ENCODE results near the gene RNASE9.

DNA sequence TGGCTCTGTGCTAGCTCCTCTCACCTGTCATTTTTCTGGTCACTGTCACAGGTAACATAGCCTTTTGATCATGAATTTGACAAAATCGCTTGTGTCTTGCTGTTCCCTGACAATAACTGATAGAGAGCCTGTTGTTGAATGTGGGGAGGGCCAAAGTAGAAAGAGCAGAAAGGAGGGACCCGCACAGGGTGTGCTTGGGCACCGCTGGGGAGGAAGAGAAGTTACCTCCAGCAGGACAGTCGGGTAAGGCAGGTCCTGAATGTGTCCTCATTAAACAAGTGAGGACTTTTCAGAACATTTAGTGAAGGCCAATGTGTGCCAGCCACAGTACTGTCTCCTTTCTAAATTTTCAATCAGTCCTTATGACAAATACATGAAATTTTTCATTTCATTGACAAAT, 30.4 kb upstream of the RNASE9 start, which contains the start of gene RNASE12:
- TF ChIP-seq, protein P1, sequence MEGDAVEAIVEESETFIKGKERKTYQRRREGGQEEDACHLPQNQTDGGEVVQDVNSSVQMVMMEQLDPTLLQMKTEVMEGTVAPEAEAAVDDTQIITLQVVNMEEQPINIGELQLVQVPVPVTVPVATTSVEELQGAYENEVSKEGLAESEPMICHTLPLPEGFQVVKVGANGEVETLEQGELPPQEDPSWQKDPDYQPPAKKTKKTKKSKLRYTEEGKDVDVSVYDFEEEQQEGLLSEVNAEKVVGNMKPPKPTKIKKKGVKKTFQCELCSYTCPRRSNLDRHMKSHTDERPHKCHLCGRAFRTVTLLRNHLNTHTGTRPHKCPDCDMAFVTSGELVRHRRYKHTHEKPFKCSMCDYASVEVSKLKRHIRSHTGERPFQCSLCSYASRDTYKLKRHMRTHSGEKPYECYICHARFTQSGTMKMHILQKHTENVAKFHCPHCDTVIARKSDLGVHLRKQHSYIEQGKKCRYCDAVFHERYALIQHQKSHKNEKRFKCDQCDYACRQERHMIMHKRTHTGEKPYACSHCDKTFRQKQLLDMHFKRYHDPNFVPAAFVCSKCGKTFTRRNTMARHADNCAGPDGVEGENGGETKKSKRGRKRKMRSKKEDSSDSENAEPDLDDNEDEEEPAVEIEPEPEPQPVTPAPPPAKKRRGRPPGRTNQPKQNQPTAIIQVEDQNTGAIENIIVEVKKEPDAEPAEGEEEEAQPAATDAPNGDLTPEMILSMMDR (IDR thresholded peaks at IDR 0.05), result no peak
- TF ChIP-seq POLR2A (IDR thresholded peaks at IDR 0.05), result no peak
